HCT116 (cell line): ENCODE measurements around the gene GPC5. TPM values are rescaled to one million over a fixed set of nuclear protein-coding genes. Genes with fewer than 3 reads are reported as not detected.

Experiments used
- ATAC-seq: fragments of 200-7000 bp; cut with Tn5 transposase; 2 replicates; pipeline ENCODE4 v1.9.1; 2020; ENCODE audit warnings: mild to moderate bottlenecking, moderate library complexity
- BruUV-seq: library from RNA; stranded (reverse); fragments of 400-500 nt; replicated peaks from 2 replicates; lab custom pipeline; 2021; lab: Mats Ljungman, UMichigan
- CTCF ChIA-PET: fragments of 300-600 bp; sonication (Branson Sonifier 250); formaldehyde crosslinking; loops from one replicate; lab custom pipeline; 2021; ENCODE audit warnings: antibody characterized with exemption; lab: Charles Lee
- POLR2A ChIA-PET: fragments of 300-600, 350-600 bp; sonication (Branson Sonifier 250); formaldehyde crosslinking; loops from one replicate; lab custom pipeline; 2021; ENCODE audit warnings: antibody characterized with exemption; lab: Charles Lee
- RAD21 ChIA-PET, 2 experiments: fragments of 300-600 bp; sonication (Branson Sonifier 250); formaldehyde crosslinking; loops; one replicate each; lab custom pipeline; 2023; ENCODE audit warnings: low total read pairs in 2 of 2; ENCODE audit not compliant: uncharacterized antibody in 2 of 2, unreplicated experiment in 2 of 2, low non-redundant PET in 1 of 2; lab: Charles Lee
- DNase-seq: peaks from one replicate; pipeline ENCODE4 v3.0.0-alpha.2; 2010; ENCODE audit warnings: low read depth, low spot score
- H2AFZ ChIP-seq: fragments of 200-600 bp; shearing (Covaris generic), sonication (generic); 2 replicates; pipeline ENCODE4 v1.6.1; 2017; ENCODE audit warnings: low read depth, mixed run types, mixed read lengths, antibody characterized with exemption, low read length; ENCODE audit not compliant: poor library complexity, severe bottlenecking
- H3K27ac ChIP-seq: 2 replicates; pipeline ENCODE4 v1.5.1; 2012; ENCODE audit warnings: low read depth, low read length
- H3K27me3 ChIP-seq: fragments of 200-600 bp; sonication (generic); 2 replicates; pipeline ENCODE4 v1.6.1; 2016; ENCODE audit warnings: mixed run types, low read length, mixed read lengths; ENCODE audit not compliant: insufficient read depth
- H3K36me3 ChIP-seq, 2 experiments: fragments of 200-500 bp in 1 of 2; fragments of 200-600 bp in 1 of 2; sonication (Bioruptor generic) in 1 of 2; sonication (generic) in 1 of 2; 2 replicates each; pipeline versions ENCODE4 v1.5.1 to v1.6.1; 2014 to 2016; ENCODE audit warnings: low read length in 2 of 2, inconsistent platforms in 1 of 2, mixed read lengths in 1 of 2, mixed run types in 1 of 2; ENCODE audit not compliant: insufficient read depth in 2 of 2, control insufficient read depth in 1 of 2
- H3K4me1 ChIP-seq, 2 experiments: fragments of 200-600 bp in 1 of 2; sonication (generic) in 1 of 2; 2 replicates each; pipeline versions ENCODE4 v1.5.1 to v1.6.1; 2012 to 2017; ENCODE audit warnings: low read length in 2 of 2, inconsistent platforms in 1 of 2, mild to moderate bottlenecking in 1 of 2, mixed read lengths in 1 of 2, mixed run types in 1 of 2, moderate library complexity in 1 of 2; ENCODE audit not compliant: insufficient read depth in 2 of 2, control insufficient read depth in 1 of 2
- H3K4me2 ChIP-seq: fragments of 200-600 bp; sonication (generic); 2 replicates; pipeline ENCODE4 v1.6.1; 2017; ENCODE audit warnings: mixed run types, low read length, mixed read lengths
- H3K4me3 ChIP-seq, 2 experiments: fragments of 200-600 bp in 1 of 2; sonication (generic) in 1 of 2; replicated peaks in 1 of 2; 2 replicates each; pipeline ENCODE4 v1.5.1; 2011 to 2016; ENCODE audit warnings: low read length in 2 of 2, control low read depth in 1 of 2, low read depth in 1 of 2, mild to moderate bottlenecking in 1 of 2, mixed read lengths in 1 of 2, mixed run types in 1 of 2
- H3K79me2 ChIP-seq: fragments of 200-600 bp; sonication (generic); 2 replicates; pipeline ENCODE4 v1.6.1; 2017; ENCODE audit warnings: mild to moderate bottlenecking, mixed run types, low read length, moderate library complexity, mixed read lengths; ENCODE audit not compliant: insufficient read depth
- H3K9ac ChIP-seq: fragments of 200-600 bp; sonication (generic); 2 replicates; pipeline ENCODE4 v1.6.1; 2016; ENCODE audit warnings: low read length, mixed read lengths
- H3K9me2 ChIP-seq: fragments of 200-600 bp; sonication (generic), shearing (Covaris generic); 2 replicates; pipeline ENCODE4 v1.6.1; 2017; ENCODE audit warnings: mixed run types, mild to moderate bottlenecking, moderate library complexity; ENCODE audit not compliant: insufficient read depth
- H3K9me3 ChIP-seq, 2 experiments: fragments of 200-500 bp in 1 of 2; fragments of 200-600 bp in 1 of 2; sonication (Bioruptor generic) in 1 of 2; sonication (generic) in 1 of 2; 2 replicates each; pipeline ENCODE4 v1.6.1; 2014 to 2017; ENCODE audit warnings: low read length in 2 of 2, mixed read lengths in 2 of 2, inconsistent platforms in 1 of 2, low read depth in 1 of 2, mild to moderate bottlenecking in 1 of 2, mixed run types in 1 of 2, moderate library complexity in 1 of 2; ENCODE audit not compliant: control insufficient read depth in 1 of 2, insufficient read depth in 1 of 2
- H4K20me1 ChIP-seq: fragments of 200-600 bp; sonication (generic), shearing (Covaris generic); 2 replicates; pipeline ENCODE4 v1.6.1; 2017; ENCODE audit warnings: mixed run types, mild to moderate bottlenecking, moderate library complexity; ENCODE audit not compliant: insufficient read depth
- CBX3 ChIP-seq: IDR thresholded peaks from 2 replicates; pipeline ENCODE4 v1.6.1; 2012; ENCODE audit warnings: low read depth
- CEBPB ChIP-seq: IDR thresholded peaks from 2 replicates; pipeline ENCODE4 v1.6.1; 2012; ENCODE audit warnings: low read depth
- EGR1 ChIP-seq: IDR thresholded peaks from 2 replicates; pipeline ENCODE4 v1.6.1; 2012; ENCODE audit warnings: low read depth
- ELF1 ChIP-seq: IDR thresholded peaks from 2 replicates; pipeline ENCODE4 v1.6.1; 2012; ENCODE audit warnings: low read depth, borderline replicate concordance
- EZH2 ChIP-seq: fragments of 200-600 bp; sonication (generic); IDR thresholded peaks from 2 replicates; pipeline ENCODE4 v1.6.1; 2017; ENCODE audit warnings: antibody characterized with exemption, mixed run types
- FOSL1 ChIP-seq: IDR thresholded peaks from 2 replicates; pipeline ENCODE4 v1.6.1; 2012; ENCODE audit warnings: low read depth
- JUND ChIP-seq: IDR thresholded peaks from 2 replicates; pipeline ENCODE4 v1.6.1; 2012
- MAX ChIP-seq: IDR thresholded peaks from 2 replicates; pipeline ENCODE4 v1.6.1; 2012
- SIN3A ChIP-seq: IDR thresholded peaks from 2 replicates; pipeline ENCODE4 v1.6.1; 2012; ENCODE audit warnings: low read depth
- TCF7L2 ChIP-seq: IDR thresholded peaks from 2 replicates; pipeline ENCODE4 v1.7.0; 2011; ENCODE audit warnings: borderline replicate concordance, inconsistent platforms; ENCODE audit not compliant: insufficient read depth, insufficient read length; ENCODE audit errors: extremely low read depth
- YY1 ChIP-seq: IDR thresholded peaks from 2 replicates; pipeline ENCODE4 v1.6.1; 2011; ENCODE audit warnings: low read length, low read depth, moderate library complexity, mild to moderate bottlenecking; ENCODE audit not compliant: insufficient replicate concordance; ENCODE audit errors: extremely low read depth
- ZFX ChIP-seq: fragments of 450-650 bp; IDR thresholded peaks from 2 replicates; pipeline ENCODE4 v1.6.1; 2017
- intact Hi-C: fragments of 100-400 bp; cut with micrococcal nuclease; formaldehyde crosslinking; loops from 2 replicates; pipeline ENCODE4 v1.10.0; 2022
- total RNA-seq: library from RNA; stranded (reverse); gene quantifications from one replicate; pipeline ENCODE4 v1.2.1, GENCODE V29; 2021; ENCODE audit not compliant: unreplicated experiment
- TF ChIP-seq, protein P1 (sequence below), 3 experiments: fragments of 200-600 bp in 1 of 3; sonication (generic) in 1 of 3; IDR thresholded peaks in 2 of 3; conservative IDR thresholded peaks in 1 of 3; 2 replicates each; pipeline ENCODE4 v1.5.1; 2012 to 2017; ENCODE audit warnings: low read depth in 2 of 3, low read length in 2 of 3, antibody characterized with exemption in 1 of 3, borderline replicate concordance in 1 of 3, control low read depth in 1 of 3, mild to moderate bottlenecking in 1 of 3, mixed read lengths in 1 of 3, mixed run types in 1 of 3, moderate library complexity in 1 of 3; ENCODE audit not compliant: insufficient read depth in 1 of 3
- TF ChIP-seq, protein P2 (sequence below): IDR thresholded peaks from 2 replicates; pipeline ENCODE4 v1.6.1; 2012; ENCODE audit warnings: low read depth

Gene GPC5
- total RNA-seq, 1 experiment from 2014 or later: not detected

DNA sequence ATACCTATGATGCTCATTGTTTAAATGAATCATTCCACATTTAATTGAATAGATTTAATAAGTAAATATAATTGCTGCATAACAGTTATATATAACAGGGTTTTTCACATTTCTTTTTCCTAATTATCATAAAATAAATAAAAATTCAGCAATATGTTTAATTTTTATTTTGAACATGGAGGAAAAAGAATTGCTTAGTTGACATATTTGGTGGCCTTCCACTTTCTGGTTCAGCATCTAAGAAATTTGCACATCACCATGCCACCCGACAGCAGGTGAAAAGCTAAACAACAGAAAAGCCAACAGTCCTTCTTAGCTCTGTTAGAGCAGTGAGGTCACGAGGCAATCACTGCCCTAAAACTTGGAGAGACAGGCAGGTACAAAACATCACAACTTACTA, 790.2 kb downstream of the GPC5 start:
- Histone ChIP-seq H4K20me1 (no peaks in the 10 kb centered on the region), H3K9me3 (peaks cover 4 to 21% of the 10 kb centered on the region in 2 experiments; a peak in 2 of 4 replicates), H3K36me3 (no peaks in the 10 kb centered on the region), H2AFZ (no peak overlapping the region), H3K4me2 (no peak overlapping the region), H3K9ac (no peak overlapping the region), H3K4me1 (no peaks in the 10 kb centered on the region), H3K9me2 (no peaks in the 10 kb centered on the region), H3K27me3 (no peaks in the 10 kb centered on the region), H3K4me3 (no peak overlapping the region), H3K79me2 (no peaks in the 10 kb centered on the region), H3K27ac (no peak overlapping the region)
- RAD21 ChIA-PET: no interaction called here
- TF ChIP-seq YY1 (no peak), SIN3A (no peak), TCF7L2 (no peak), CEBPB (no peak)
- POLR2A ChIA-PET: no interaction called here
- no TSS peak for BruUV-seq
- DNase-seq (no peak), ATAC-seq (no peak)
- CTCF ChIA-PET: no interaction called here
- intact Hi-C loops: no loop called here

GRCh38 chr13:92196591-92197256, 798.3 kb downstream of the GPC5 start:
- Histone ChIP-seq H3K4me1 (no peaks in the 10 kb centered on the region), H2AFZ (no peak overlapping the region), H3K9me3 (peaks cover 12 to 32% of the 10 kb centered on the region in 2 experiments; a peak in 2 of 4 replicates), H3K4me2 (no peak overlapping the region), H3K9me2 (no peaks in the 10 kb centered on the region), H3K9ac (no peak overlapping the region), H3K79me2 (no peaks in the 10 kb centered on the region), H3K36me3 (no peaks in the 10 kb centered on the region), H3K4me3 (no peak overlapping the region), H3K27ac (no peak overlapping the region), H4K20me1 (no peaks in the 10 kb centered on the region), H3K27me3 (no peaks in the 10 kb centered on the region)
- ChIA-PET CTCF (no interaction called here), RAD21 (no interaction called here), POLR2A (no interaction called here)
- intact Hi-C loops: no loop called here
- TF ChIP-seq EZH2 (no peak), FOSL1 (no peak), JUND (no peak), ZFX (no peak), CBX3 (no peak), EGR1 (no peak), TCF7L2 (no peak), MAX (no peak), ELF1 (no peak), YY1 (no peak)
- TF ChIP-seq, protein P1, sequence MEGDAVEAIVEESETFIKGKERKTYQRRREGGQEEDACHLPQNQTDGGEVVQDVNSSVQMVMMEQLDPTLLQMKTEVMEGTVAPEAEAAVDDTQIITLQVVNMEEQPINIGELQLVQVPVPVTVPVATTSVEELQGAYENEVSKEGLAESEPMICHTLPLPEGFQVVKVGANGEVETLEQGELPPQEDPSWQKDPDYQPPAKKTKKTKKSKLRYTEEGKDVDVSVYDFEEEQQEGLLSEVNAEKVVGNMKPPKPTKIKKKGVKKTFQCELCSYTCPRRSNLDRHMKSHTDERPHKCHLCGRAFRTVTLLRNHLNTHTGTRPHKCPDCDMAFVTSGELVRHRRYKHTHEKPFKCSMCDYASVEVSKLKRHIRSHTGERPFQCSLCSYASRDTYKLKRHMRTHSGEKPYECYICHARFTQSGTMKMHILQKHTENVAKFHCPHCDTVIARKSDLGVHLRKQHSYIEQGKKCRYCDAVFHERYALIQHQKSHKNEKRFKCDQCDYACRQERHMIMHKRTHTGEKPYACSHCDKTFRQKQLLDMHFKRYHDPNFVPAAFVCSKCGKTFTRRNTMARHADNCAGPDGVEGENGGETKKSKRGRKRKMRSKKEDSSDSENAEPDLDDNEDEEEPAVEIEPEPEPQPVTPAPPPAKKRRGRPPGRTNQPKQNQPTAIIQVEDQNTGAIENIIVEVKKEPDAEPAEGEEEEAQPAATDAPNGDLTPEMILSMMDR (IDR thresholded peaks at IDR 0.05 in 2 of 3, conservative IDR thresholded peaks at IDR 0.05 in 1 of 3; ENCODE audit: borderline replicate concordance in 1 of 3, insufficient read depth in 1 of 3, low read depth in 2 of 3, low read length in 2 of 3): no peak
- TF ChIP-seq, protein P2, sequence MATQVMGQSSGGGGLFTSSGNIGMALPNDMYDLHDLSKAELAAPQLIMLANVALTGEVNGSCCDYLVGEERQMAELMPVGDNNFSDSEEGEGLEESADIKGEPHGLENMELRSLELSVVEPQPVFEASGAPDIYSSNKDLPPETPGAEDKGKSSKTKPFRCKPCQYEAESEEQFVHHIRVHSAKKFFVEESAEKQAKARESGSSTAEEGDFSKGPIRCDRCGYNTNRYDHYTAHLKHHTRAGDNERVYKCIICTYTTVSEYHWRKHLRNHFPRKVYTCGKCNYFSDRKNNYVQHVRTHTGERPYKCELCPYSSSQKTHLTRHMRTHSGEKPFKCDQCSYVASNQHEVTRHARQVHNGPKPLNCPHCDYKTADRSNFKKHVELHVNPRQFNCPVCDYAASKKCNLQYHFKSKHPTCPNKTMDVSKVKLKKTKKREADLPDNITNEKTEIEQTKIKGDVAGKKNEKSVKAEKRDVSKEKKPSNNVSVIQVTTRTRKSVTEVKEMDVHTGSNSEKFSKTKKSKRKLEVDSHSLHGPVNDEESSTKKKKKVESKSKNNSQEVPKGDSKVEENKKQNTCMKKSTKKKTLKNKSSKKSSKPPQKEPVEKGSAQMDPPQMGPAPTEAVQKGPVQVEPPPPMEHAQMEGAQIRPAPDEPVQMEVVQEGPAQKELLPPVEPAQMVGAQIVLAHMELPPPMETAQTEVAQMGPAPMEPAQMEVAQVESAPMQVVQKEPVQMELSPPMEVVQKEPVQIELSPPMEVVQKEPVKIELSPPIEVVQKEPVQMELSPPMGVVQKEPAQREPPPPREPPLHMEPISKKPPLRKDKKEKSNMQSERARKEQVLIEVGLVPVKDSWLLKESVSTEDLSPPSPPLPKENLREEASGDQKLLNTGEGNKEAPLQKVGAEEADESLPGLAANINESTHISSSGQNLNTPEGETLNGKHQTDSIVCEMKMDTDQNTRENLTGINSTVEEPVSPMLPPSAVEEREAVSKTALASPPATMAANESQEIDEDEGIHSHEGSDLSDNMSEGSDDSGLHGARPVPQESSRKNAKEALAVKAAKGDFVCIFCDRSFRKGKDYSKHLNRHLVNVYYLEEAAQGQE: no peak
- ATAC-seq (no peak), DNase-seq (no peak)
- no TSS peak for BruUV-seq
